ENCODE data around the gene INPP1. TPM values are rescaled to one million over a fixed set of nuclear protein-coding genes. Genes with fewer than 3 reads are reported as not detected.

INPP1 gene
- polyA plus RNA-seq, 1 donor (not counting 4 experiments of a cell fraction or from before 2014, with no cell fraction given), result 6.3 TPM

- Histone ChIP-seq H2AFZ (ENCODE audit: control insufficient read depth, low read length) (peak within 1 kb of the TSS; percentile 73), H4K20me1 (ENCODE audit: control insufficient read depth, extremely low read depth, insufficient read depth, low read length) (no peaks in the 10 kb centered on the region), H3K27ac (ENCODE audit: control insufficient read depth, insufficient read depth, low read length) (peak within 1 kb of the TSS; percentile 41), H3K27me3 (ENCODE audit: control insufficient read depth, extremely low read depth, insufficient read depth, low read length) (no peaks in the 10 kb centered on the region), H3K4me3 (ENCODE audit: control insufficient read depth in 2 of 3, extremely low read depth in 1 of 3, insufficient read depth in 2 of 3, low read depth in 1 of 3, low read length in 3 of 3) (peak within 1 kb of the TSS; percentile 60 to 77 (median 75)), H3K4me2 (ENCODE audit: control insufficient read depth, extremely low read depth, insufficient read depth, low read depth, low read length) (peak within 1 kb of the TSS; percentile 91), H3K36me3 (ENCODE audit: control insufficient read depth in 2 of 2, extremely low read depth in 1 of 2, insufficient read depth in 2 of 2, low read length in 2 of 2) (no peaks in the 10 kb centered on the region), H3K9me1 (ENCODE audit: control insufficient read depth, extremely low read depth, insufficient read depth, low read length) (no peaks in the 10 kb centered on the region), H3K79me2 (ENCODE audit: control insufficient read depth, insufficient read depth, low read length) (no peaks in the 10 kb centered on the region), H3K9ac (ENCODE audit: control insufficient read depth, extremely low read depth, insufficient read depth, low read length) (peak within 1 kb of the TSS; percentile 77), H3K9me3 (ENCODE audit: control insufficient read depth, low read depth, low read length) (no peaks in the 10 kb centered on the region), H3K4me1 (ENCODE audit: control insufficient read depth, extremely low read depth, insufficient read depth, low read length) (peaks cover 20% of the 10 kb centered on the region)
- TF ChIP-seq CTCF (optimal IDR thresholded peaks at IDR 0.05 in 1 of 3, IDR thresholded peaks at IDR 0.05 in 1 of 3, conservative IDR thresholded peaks at IDR 0.05 in 1 of 3; ENCODE audit: extremely low read depth in 1 of 3, insufficient read depth in 2 of 3, low read length in 3 of 3) (no peak), EZH2 (IDR thresholded peaks at IDR 0.05; ENCODE audit: low read length) (no peak)
- FAIRE-seq, result no peak
- dilution Hi-C loops (cut with MboI; ENCODE audit: extremely low pct_ligation_motif_present, low sequenced_read_pairs), result no loop called here
- no peak for DNase-seq (ENCODE audit: low read depth, low spot score)
These were observed 64.5 kb downstream of the INPP1 start, which contains the start of gene MFSD6 for GRCh38 chr2:190407662-190408537. Gene MFSD6, plus strand, starts transcription at chr2:190408355. Its CDS starts 27,675 bp downstream, at chr2:190436030.

- TF ChIP-seq CTCF (optimal IDR thresholded peaks at IDR 0.05 in 1 of 3, IDR thresholded peaks at IDR 0.05 in 1 of 3, conservative IDR thresholded peaks at IDR 0.05 in 1 of 3; ENCODE audit: extremely low read depth in 1 of 3, insufficient read depth in 2 of 3, low read length in 3 of 3) (no peak), EZH2 (IDR thresholded peaks at IDR 0.05; ENCODE audit: low read length) (no peak)
- H4K20me1 ChIP-seq (ENCODE audit: control insufficient read depth, extremely low read depth, insufficient read depth, low read length), result no peaks in the 10 kb centered on the region
- H3K4me3 ChIP-seq (ENCODE audit: control insufficient read depth in 2 of 3, extremely low read depth in 1 of 3, insufficient read depth in 2 of 3, low read depth in 1 of 3, low read length in 3 of 3), result peak overlapping the region; percentile 60 to 77 (median 75)
- H3K9ac ChIP-seq (ENCODE audit: control insufficient read depth, extremely low read depth, insufficient read depth, low read length), result peak overlapping the region; percentile 77
- DNase-seq (ENCODE audit: low read depth, low spot score) (no peak), FAIRE-seq (no peak)
- H3K4me1 ChIP-seq (ENCODE audit: control insufficient read depth, extremely low read depth, insufficient read depth, low read length), result peaks cover 28% of the 10 kb centered on the region
- H3K27ac ChIP-seq (ENCODE audit: control insufficient read depth, insufficient read depth, low read length), result peak overlapping the region; percentile 41
- H3K36me3 ChIP-seq (ENCODE audit: control insufficient read depth in 2 of 2, extremely low read depth in 1 of 2, insufficient read depth in 2 of 2, low read length in 2 of 2), result no peaks in the 10 kb centered on the region
- dilution Hi-C loops (cut with MboI; ENCODE audit: extremely low pct_ligation_motif_present, low sequenced_read_pairs), result no loop called here
- peaks cover under 1% of the 10 kb centered on the region for H3K9me1 ChIP-seq (ENCODE audit: control insufficient read depth, extremely low read depth, insufficient read depth, low read length)
- no peaks in the 10 kb centered on the region for H3K9me3 ChIP-seq (ENCODE audit: control insufficient read depth, low read depth, low read length)
- peak overlapping the region; percentile 73 for H2AFZ ChIP-seq (ENCODE audit: control insufficient read depth, low read length)
- peak overlapping the region; percentile 91 for H3K4me2 ChIP-seq (ENCODE audit: control insufficient read depth, extremely low read depth, insufficient read depth, low read depth, low read length)
- H3K27me3 ChIP-seq (ENCODE audit: control insufficient read depth, extremely low read depth, insufficient read depth, low read length), result no peaks in the 10 kb centered on the region
- no peaks in the 10 kb centered on the region for H3K79me2 ChIP-seq (ENCODE audit: control insufficient read depth, insufficient read depth, low read length)
These were observed 65.3 kb downstream of the INPP1 start for GRCh38 chr2:190408538-190409271.
